BJ (cell line): Measurements from ENCODE around the gene SEC11C. TPM values are rescaled to one million over a fixed set of nuclear protein-coding genes. Genes with fewer than 3 reads are reported as not detected.

ENCODE experiments used
- CTCF ChIA-PET: fragments of 350-600 bp; formaldehyde crosslinking; extraction: SDS; loops from one replicate; lab custom pipeline; 2021; ENCODE audit warnings: antibody characterized with exemption, inconsistent platforms; lab: Yijun Ruan, JAX
- POLR2A ChIA-PET: fragments of 300-600 bp; sonication (Branson Sonifier 250); formaldehyde crosslinking; extraction: SDS; loops from one replicate; lab custom pipeline; 2021; ENCODE audit warnings: antibody characterized with exemption; lab: Charles Lee
- DNase-seq: peaks from one replicate; pipeline ENCODE4 v3.0.0-alpha.2; 2011; ENCODE audit warnings: low read depth
- H3K27me3 ChIP-seq: 2 replicates; pipeline ENCODE4 v1.6.0; 2011; ENCODE audit warnings: low read length; ENCODE audit not compliant: control insufficient read depth, insufficient read depth
- H3K36me3 ChIP-seq: 2 replicates; pipeline ENCODE4 v1.5.1; 2011; ENCODE audit warnings: low read length; ENCODE audit not compliant: control insufficient read depth, insufficient read depth
- H3K4me3 ChIP-seq: 2 replicates; pipeline ENCODE4 v1.5.1; 2011; ENCODE audit warnings: low read depth, mild to moderate bottlenecking, control low read depth, low read length
- polyA plus RNA-seq: library from polyadenylated mRNA; depleted of rRNA; stranded (reverse); fragments of >200 nt; gene quantifications from 2 replicates; pipeline ENCODE4 v1.2.3, GENCODE V29; 2011; rRNA removed
- TF ChIP-seq, protein P1 (sequence below): IDR thresholded peaks from 2 replicates; pipeline ENCODE4 v1.5.1; 2011; ENCODE audit warnings: low read depth, mild to moderate bottlenecking, control low read depth, inconsistent platforms, low read length, moderate library complexity; ENCODE audit not compliant: insufficient read depth

SEC11C gene
- polyA plus RNA-seq, 1 experiment = 18.2 TPM

DNA sequence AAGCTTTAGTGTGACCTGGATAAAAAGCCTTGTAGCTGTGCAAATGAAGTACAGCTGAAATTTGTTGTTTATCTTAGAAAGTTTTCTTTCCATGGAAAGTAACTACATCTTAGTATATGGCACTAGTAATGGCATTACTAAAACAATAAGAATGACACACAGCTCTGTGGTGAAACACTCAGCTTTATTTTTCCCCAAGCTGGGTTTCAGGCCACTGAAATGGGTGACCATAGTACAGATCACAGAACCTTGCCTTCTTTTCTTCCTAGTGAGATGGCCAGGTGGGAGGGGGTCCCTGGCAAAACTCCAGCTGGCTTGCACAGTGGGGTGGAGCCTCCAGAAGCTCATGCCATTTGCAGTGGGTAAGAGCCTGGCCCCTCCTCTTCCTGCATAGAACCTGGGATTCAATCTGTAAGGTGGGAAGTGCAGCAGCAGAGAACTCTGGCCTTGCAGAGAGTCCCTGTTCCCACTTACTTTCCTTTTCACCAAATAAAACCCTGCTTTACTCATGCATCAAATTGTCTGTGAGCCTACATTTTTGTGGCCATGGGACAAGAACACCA lies 62.7 kb downstream of the SEC11C start:
- TF ChIP-seq, protein P1, sequence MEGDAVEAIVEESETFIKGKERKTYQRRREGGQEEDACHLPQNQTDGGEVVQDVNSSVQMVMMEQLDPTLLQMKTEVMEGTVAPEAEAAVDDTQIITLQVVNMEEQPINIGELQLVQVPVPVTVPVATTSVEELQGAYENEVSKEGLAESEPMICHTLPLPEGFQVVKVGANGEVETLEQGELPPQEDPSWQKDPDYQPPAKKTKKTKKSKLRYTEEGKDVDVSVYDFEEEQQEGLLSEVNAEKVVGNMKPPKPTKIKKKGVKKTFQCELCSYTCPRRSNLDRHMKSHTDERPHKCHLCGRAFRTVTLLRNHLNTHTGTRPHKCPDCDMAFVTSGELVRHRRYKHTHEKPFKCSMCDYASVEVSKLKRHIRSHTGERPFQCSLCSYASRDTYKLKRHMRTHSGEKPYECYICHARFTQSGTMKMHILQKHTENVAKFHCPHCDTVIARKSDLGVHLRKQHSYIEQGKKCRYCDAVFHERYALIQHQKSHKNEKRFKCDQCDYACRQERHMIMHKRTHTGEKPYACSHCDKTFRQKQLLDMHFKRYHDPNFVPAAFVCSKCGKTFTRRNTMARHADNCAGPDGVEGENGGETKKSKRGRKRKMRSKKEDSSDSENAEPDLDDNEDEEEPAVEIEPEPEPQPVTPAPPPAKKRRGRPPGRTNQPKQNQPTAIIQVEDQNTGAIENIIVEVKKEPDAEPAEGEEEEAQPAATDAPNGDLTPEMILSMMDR = no peak
- Histone ChIP-seq H3K4me3 (no peak overlapping the region), H3K36me3 (no peaks in the 10 kb centered on the region), H3K27me3 (peaks cover 11% of the 10 kb centered on the region)
- DNase-seq = no peak
- ChIA-PET CTCF (interaction anchor here (0.6 to 1.8 kb wide), 3 partner anchors 14 to 107 kb away, joined by 3 to 4 read pairs (median 3); no protein-coding TSS in a partner anchor), POLR2A (no interaction called here)

DNA sequence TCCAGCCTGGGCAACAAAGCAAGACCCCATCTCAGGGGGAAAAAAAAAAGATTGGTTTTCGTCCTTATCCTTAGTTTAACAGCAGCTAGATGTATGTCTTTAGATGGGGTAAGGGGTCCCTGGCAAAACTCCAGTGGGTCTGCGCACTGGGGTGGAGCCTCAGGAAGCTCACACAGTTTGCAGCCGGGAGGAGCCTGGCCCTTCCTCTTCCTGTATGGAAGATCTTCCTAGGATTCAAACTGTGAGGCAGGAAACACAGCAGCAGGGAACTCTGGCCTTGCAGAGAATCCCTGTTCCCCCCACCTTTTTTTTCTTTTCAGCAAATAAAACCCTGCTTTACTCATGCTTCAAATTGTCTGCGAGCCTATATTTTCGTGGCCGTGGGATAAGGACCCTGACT lies 67.8 kb downstream of the SEC11C start:
- DNase-seq = no peak
- TF ChIP-seq, protein P1 = no peak
- ChIA-PET POLR2A (no interaction called here), CTCF (interaction anchor here (0.6 to 1.1 kb wide), 3 partner anchors 9 to 23 kb away, joined by 3 read pairs; no protein-coding TSS in a partner anchor)
- Histone ChIP-seq H3K36me3 (no peaks in the 10 kb centered on the region), H3K27me3 (peaks cover 7% of the 10 kb centered on the region), H3K4me3 (no peak overlapping the region)

Other genes with a start within 250 kb of the SEC11C start
- 0.16 and 0.21 TPM in 2 replicates for gene GRP, start 80.3 kb downstream of the SEC11C start, polyA plus RNA-seq
- not detected in 2 replicates for gene RAX, start 133.6 kb downstream of the SEC11C start, polyA plus RNA-seq
- not detected in 2 replicates for gene CPLX4, start 178.8 kb downstream of the SEC11C start, polyA plus RNA-seq
- gene LMAN1, start 219.4 kb downstream of the SEC11C start, polyA plus RNA-seq = 65.3 and 117 TPM in 2 replicates